KMS-11 (cell line): ENCODE measurements around the gene SAP30L.

Source experiments
- H2AFZ ChIP-seq: fragments of 200-600 bp; sonication (generic); 2 replicates; pipeline ENCODE4 v1.6.1; 2016; ENCODE audit warnings: antibody characterized with exemption, mixed run types, low read depth
- H3K27ac ChIP-seq: fragments of 200-600 bp; sonication (generic); 2 replicates; pipeline ENCODE4 v1.6.1; 2016; ENCODE audit warnings: mild to moderate bottlenecking, mixed run types
- H3K27me3 ChIP-seq: fragments of 200-600 bp; sonication (generic); 2 replicates; pipeline ENCODE4 v1.6.1; 2017; ENCODE audit warnings: mild to moderate bottlenecking, low read depth, mixed run types, moderate library complexity; ENCODE audit not compliant: insufficient read depth
- H3K36me3 ChIP-seq: fragments of 200-600 bp; sonication (generic); 2 replicates; pipeline ENCODE4 v1.6.1; 2017; ENCODE audit warnings: mild to moderate bottlenecking, mixed run types; ENCODE audit not compliant: insufficient read depth
- H3K4me1 ChIP-seq: fragments of 200-600 bp; sonication (generic); 2 replicates; pipeline ENCODE4 v1.6.1; 2016; ENCODE audit warnings: mild to moderate bottlenecking, low read depth, mixed run types; ENCODE audit not compliant: poor library complexity, severe bottlenecking
- H3K4me2 ChIP-seq: fragments of 200-600 bp; sonication (generic); 2 replicates; pipeline ENCODE4 v1.7.0; 2016; ENCODE audit warnings: mild to moderate bottlenecking, mixed run types
- H3K4me3 ChIP-seq: fragments of 200-600 bp; sonication (generic); IDR thresholded peaks from 2 replicates; pipeline ENCODE4 v1.6.1; 2017; ENCODE audit warnings: low read depth, low read length, mixed read lengths; ENCODE audit not compliant: insufficient read depth
- H3K79me2 ChIP-seq: fragments of 200-600 bp; sonication (generic); 2 replicates; pipeline ENCODE4 v1.6.1; 2016; ENCODE audit warnings: low read depth, mixed run types; ENCODE audit not compliant: insufficient read depth
- H3K9ac ChIP-seq: fragments of 200-600 bp; sonication (generic); 2 replicates; pipeline ENCODE4 v1.6.1; 2016; ENCODE audit warnings: mild to moderate bottlenecking, mixed run types
- H4K20me1 ChIP-seq: fragments of 200-600 bp; sonication (generic); 2 replicates; pipeline ENCODE4 v1.6.1; 2016; ENCODE audit warnings: mild to moderate bottlenecking, mixed run types; ENCODE audit not compliant: insufficient read depth
- CTCF ChIP-seq: fragments of 200-600 bp; sonication (generic); conservative IDR thresholded peaks from 2 replicates; pipeline ENCODE4 v1.6.1; 2017; ENCODE audit warnings: low read depth, mild to moderate bottlenecking, antibody characterized with exemption, low read length, moderate library complexity, mixed read lengths

Gene SAP30L

GRCh38 chr5:154473581-154474283 is 27.9 kb downstream of the SAP30L start:
- TF ChIP-seq CTCF: no peak
- H3K27me3 ChIP-seq: no peaks in the 10 kb centered on the region
- H3K36me3 ChIP-seq: no peaks in the 10 kb centered on the region
- no peak overlapping the region for H3K4me2 ChIP-seq
- no peak overlapping the region for H3K9ac ChIP-seq
- no peak overlapping the region for H2AFZ ChIP-seq
- no peaks in the 10 kb centered on the region for H3K79me2 ChIP-seq
- peaks cover 16% of the 10 kb centered on the region for H3K4me1 ChIP-seq
- no peak overlapping the region for H3K27ac ChIP-seq
- H4K20me1 ChIP-seq: no peaks in the 10 kb centered on the region
- H3K4me3 ChIP-seq: no peak overlapping the region

- Histone ChIP-seq H2AFZ (no peak overlapping the region), H3K27ac (no peak overlapping the region), H3K9ac (no peak overlapping the region), H4K20me1 (no peaks in the 10 kb centered on the region), H3K36me3 (no peaks in the 10 kb centered on the region), H3K4me3 (no peak overlapping the region), H3K4me1 (peaks cover 16% of the 10 kb centered on the region), H3K27me3 (no peaks in the 10 kb centered on the region), H3K4me2 (no peak overlapping the region), H3K79me2 (no peaks in the 10 kb centered on the region)
- TF ChIP-seq CTCF: no peak
These were observed 28.9 kb downstream of the SAP30L start for GRCh38 chr5:154474396-154475334.

- Histone ChIP-seq H3K4me1 (peaks cover 7% of the 10 kb centered on the region), H3K4me2 (no peak overlapping the region), H3K9ac (no peak overlapping the region), H3K27me3 (no peaks in the 10 kb centered on the region), H3K4me3 (no peak overlapping the region), H3K27ac (no peak overlapping the region), H3K79me2 (no peaks in the 10 kb centered on the region), H3K36me3 (no peaks in the 10 kb centered on the region), H2AFZ (no peak overlapping the region), H4K20me1 (no peaks in the 10 kb centered on the region)
- no peak for TF ChIP-seq CTCF
These were observed 30.0 kb downstream of the SAP30L start for GRCh38 chr5:154475591-154476353.

- no peak overlapping the region for H3K9ac ChIP-seq
- no peak for TF ChIP-seq CTCF
- no peaks in the 10 kb centered on the region for H3K36me3 ChIP-seq
- H2AFZ ChIP-seq: no peak overlapping the region
- H3K4me3 ChIP-seq: no peak overlapping the region
- no peaks in the 10 kb centered on the region for H3K27me3 ChIP-seq
- no peaks in the 10 kb centered on the region for H4K20me1 ChIP-seq
- H3K4me2 ChIP-seq: no peak overlapping the region
- no peaks in the 10 kb centered on the region for H3K4me1 ChIP-seq
- no peaks in the 10 kb centered on the region for H3K79me2 ChIP-seq
- H3K27ac ChIP-seq: no peak overlapping the region
These were observed 30.8 kb downstream of the SAP30L start for GRCh38 chr5:154476354-154477205.
